Measurements from ENCODE around the gene RUNDC1.
"Not testable (repeated sequence)": the region's sequence is repeated elsewhere in the genome, so short reads cannot be mapped to it uniquely, and the experiment has no call there.

Gene RUNDC1

GRCh38 chr17:42969001-42969581 lies 11.3 kb upstream of the RUNDC1 start:
- H3K27ac ChIP-seq (ENCODE audit: poor library complexity, severe bottlenecking): no peak overlapping the region
- no peak for DNase-seq (ENCODE audit: low spot score)
- no peaks in the 10 kb centered on the region for H3K9me3 ChIP-seq (ENCODE audit: severe bottlenecking)

DNA sequence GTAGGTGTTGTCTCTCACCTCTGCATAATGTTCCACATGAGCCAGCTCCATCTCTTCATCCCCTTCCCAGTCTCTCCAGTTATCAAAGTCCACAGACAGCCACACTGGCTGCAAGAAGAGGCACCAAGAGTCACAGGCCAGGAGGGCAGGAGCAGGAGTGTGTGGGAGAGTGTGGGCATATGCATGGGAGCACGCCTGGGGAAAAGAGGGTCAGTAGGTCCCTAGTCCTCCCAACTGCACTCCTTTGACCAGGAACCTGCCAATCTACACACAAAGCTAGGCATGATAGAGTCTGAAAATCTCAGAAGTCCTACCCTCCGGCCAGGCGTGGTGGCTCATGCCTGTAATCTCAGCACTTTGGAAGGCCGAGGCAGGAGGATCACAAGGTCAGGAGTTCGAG lies 8.8 kb upstream of the RUNDC1 start:
- TF ChIP-seq, protein P1, sequence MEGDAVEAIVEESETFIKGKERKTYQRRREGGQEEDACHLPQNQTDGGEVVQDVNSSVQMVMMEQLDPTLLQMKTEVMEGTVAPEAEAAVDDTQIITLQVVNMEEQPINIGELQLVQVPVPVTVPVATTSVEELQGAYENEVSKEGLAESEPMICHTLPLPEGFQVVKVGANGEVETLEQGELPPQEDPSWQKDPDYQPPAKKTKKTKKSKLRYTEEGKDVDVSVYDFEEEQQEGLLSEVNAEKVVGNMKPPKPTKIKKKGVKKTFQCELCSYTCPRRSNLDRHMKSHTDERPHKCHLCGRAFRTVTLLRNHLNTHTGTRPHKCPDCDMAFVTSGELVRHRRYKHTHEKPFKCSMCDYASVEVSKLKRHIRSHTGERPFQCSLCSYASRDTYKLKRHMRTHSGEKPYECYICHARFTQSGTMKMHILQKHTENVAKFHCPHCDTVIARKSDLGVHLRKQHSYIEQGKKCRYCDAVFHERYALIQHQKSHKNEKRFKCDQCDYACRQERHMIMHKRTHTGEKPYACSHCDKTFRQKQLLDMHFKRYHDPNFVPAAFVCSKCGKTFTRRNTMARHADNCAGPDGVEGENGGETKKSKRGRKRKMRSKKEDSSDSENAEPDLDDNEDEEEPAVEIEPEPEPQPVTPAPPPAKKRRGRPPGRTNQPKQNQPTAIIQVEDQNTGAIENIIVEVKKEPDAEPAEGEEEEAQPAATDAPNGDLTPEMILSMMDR (IDR thresholded peaks at IDR 0.05; ENCODE audit: poor library complexity, severe bottlenecking): no peak
- Histone ChIP-seq H3K9me3 (ENCODE audit: severe bottlenecking) (no peaks in the 10 kb centered on the region), H3K27me3 (ENCODE audit: insufficient read depth, poor library complexity, severe bottlenecking) (no peaks in the 10 kb centered on the region), H3K27ac (ENCODE audit: poor library complexity, severe bottlenecking) (no peak overlapping the region), H3K4me1 (ENCODE audit: insufficient read depth, poor library complexity, severe bottlenecking) (no peaks in the 10 kb centered on the region), H3K36me3 (ENCODE audit: low read depth) (no peaks in the 10 kb centered on the region), H3K4me3 (ENCODE audit: severe bottlenecking) (no peak overlapping the region)
- ATAC-seq (ENCODE audit: low read depth) (no peak), DNase-seq (ENCODE audit: low spot score) (no peak)

More at GRCh38 chr17:42969001-42969581, 11.3 kb upstream of the RUNDC1 start:
- H3K36me3 ChIP-seq (ENCODE audit: low read depth): no peaks in the 10 kb centered on the region
- H3K4me1 ChIP-seq (ENCODE audit: insufficient read depth, poor library complexity, severe bottlenecking): no peaks in the 10 kb centered on the region
- H3K4me3 ChIP-seq (ENCODE audit: severe bottlenecking): no peak overlapping the region
- TF ChIP-seq, protein P1 (IDR thresholded peaks at IDR 0.05; ENCODE audit: poor library complexity, severe bottlenecking): no peak
- no peaks in the 10 kb centered on the region for H3K27me3 ChIP-seq (ENCODE audit: insufficient read depth, poor library complexity, severe bottlenecking)
- ATAC-seq (ENCODE audit: low read depth): no peak

- H3K27me3 ChIP-seq (ENCODE audit: insufficient read depth, poor library complexity, severe bottlenecking); ATAC-seq (ENCODE audit: low read depth); DNase-seq (ENCODE audit: low spot score): not testable (repeated sequence)
These were observed 7.0 kb upstream of the RUNDC1 start for GRCh38 chr17:42973323-42973722.

GRCh38 chr17:42975265-42975664 lies 5.1 kb upstream of the RUNDC1 start:
- DNase-seq (ENCODE audit: low spot score) (no peak), ATAC-seq (ENCODE audit: low read depth) (no peak)
- Histone ChIP-seq H3K4me3 (ENCODE audit: severe bottlenecking) (no peak overlapping the region), H3K27me3 (ENCODE audit: insufficient read depth, poor library complexity, severe bottlenecking) (no peaks in the 10 kb centered on the region), H3K9me3 (ENCODE audit: severe bottlenecking) (no peaks in the 10 kb centered on the region), H3K4me1 (ENCODE audit: insufficient read depth, poor library complexity, severe bottlenecking) (no peaks in the 10 kb centered on the region), H3K36me3 (ENCODE audit: low read depth) (no peaks in the 10 kb centered on the region), H3K27ac (ENCODE audit: poor library complexity, severe bottlenecking) (no peak overlapping the region)
- TF ChIP-seq, protein P1 (IDR thresholded peaks at IDR 0.05; ENCODE audit: poor library complexity, severe bottlenecking): no peak

More at GRCh38 chr17:42973323-42973722, 7.0 kb upstream of the RUNDC1 start:
- not testable (repeated sequence) for H3K4me1 ChIP-seq (ENCODE audit: insufficient read depth, poor library complexity, severe bottlenecking); H3K27ac ChIP-seq (ENCODE audit: poor library complexity, severe bottlenecking); H3K9me3 ChIP-seq (ENCODE audit: severe bottlenecking); H3K4me3 ChIP-seq (ENCODE audit: severe bottlenecking); H3K36me3 ChIP-seq (ENCODE audit: low read depth)

DNA sequence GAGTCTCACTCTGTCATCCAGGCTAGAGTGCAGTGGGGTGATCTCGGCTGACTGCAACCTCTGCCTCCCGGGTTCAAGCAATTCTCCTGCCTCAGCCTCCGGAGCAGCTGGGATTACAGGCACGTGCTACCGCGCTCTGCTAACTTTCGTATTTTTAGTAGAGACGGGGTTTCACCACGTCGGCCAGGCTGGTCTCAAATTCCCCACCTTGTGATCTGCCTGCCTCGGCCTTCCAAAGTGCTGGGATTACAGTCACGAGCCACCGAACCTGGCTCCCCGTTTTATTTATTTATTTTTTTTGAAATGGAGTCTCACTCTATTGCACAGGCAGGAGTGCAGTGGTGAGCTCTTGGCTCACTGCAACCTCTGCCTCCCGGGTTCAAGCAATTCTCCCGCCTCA lies 4.7 kb upstream of the RUNDC1 start:
- not testable (repeated sequence) for H3K9me3 ChIP-seq (ENCODE audit: severe bottlenecking); H3K36me3 ChIP-seq (ENCODE audit: low read depth); ATAC-seq (ENCODE audit: low read depth); H3K27ac ChIP-seq (ENCODE audit: poor library complexity, severe bottlenecking); DNase-seq (ENCODE audit: low spot score); H3K4me1 ChIP-seq (ENCODE audit: insufficient read depth, poor library complexity, severe bottlenecking); H3K27me3 ChIP-seq (ENCODE audit: insufficient read depth, poor library complexity, severe bottlenecking); H3K4me3 ChIP-seq (ENCODE audit: severe bottlenecking)
